Naive thymus-derived CD8-positive, alpha-beta T cell (primary cell): Measurements from ENCODE around the gene LSM8. TPM values are rescaled to one million over a fixed set of nuclear protein-coding genes. Genes with fewer than 3 reads are reported as not detected.

Experiments
- ATAC-seq, 2 donors: fragments of 150-1000 bp; cut with Tn5 transposase in 1 of 2; sonication (Bioruptor Pico), chemical (Tn5 transposase) in 1 of 2; 1 replicate in 1 of 2; 2 replicates in 1 of 2; pipeline ENCODE4 v1.10.0; 2021; ENCODE audit warnings: mild to moderate bottlenecking in 2 of 2, moderate library complexity in 2 of 2
- POLR2A ChIA-PET: fragments of 350-600 bp; sonication (Branson Sonifier 250); formaldehyde crosslinking; loops from one replicate; lab custom pipeline; 2021; ENCODE audit warnings: antibody characterized with exemption; lab: Charles Lee
- DNase-seq, 10 donors: peaks; one replicate each; pipeline versions ENCODE4 v3.0.0 to v3.0.0-alpha.2; 2020 to 2022
- H3K27ac Mint-ChIP-seq, 10 donors: one replicate each; pipeline ENCODE4 v1.8.0; 2020 to 2022; ENCODE audit warnings: mild to moderate bottlenecking in 10 of 10, mixed read lengths in 10 of 10, moderate library complexity in 4 of 10, inconsistent platforms in 1 of 10
- H3K27me3 Mint-ChIP-seq, 5 donors: one replicate each; pipeline ENCODE4 v1.8.0; 2021 to 2022; ENCODE audit warnings: mixed read lengths in 5 of 5
- H3K36me3 Mint-ChIP-seq, 3 donors: one replicate each; pipeline ENCODE4 v1.8.0; 2020 to 2022; ENCODE audit warnings: mixed read lengths in 3 of 3, mild to moderate bottlenecking in 2 of 3, inconsistent platforms in 1 of 3
- H3K4me1 Mint-ChIP-seq, 4 donors: one replicate each; pipeline ENCODE4 v1.8.0; 2021 to 2022; ENCODE audit warnings: mixed read lengths in 4 of 4
- H3K4me3 Mint-ChIP-seq, 10 donors: one replicate each; pipeline ENCODE4 v1.8.0; 2020 to 2022; ENCODE audit warnings: mild to moderate bottlenecking in 10 of 10, mixed read lengths in 10 of 10, moderate library complexity in 6 of 10, inconsistent platforms in 1 of 10
- H3K9me3 Mint-ChIP-seq, 9 donors: one replicate each; pipeline ENCODE4 v1.8.0; 2020 to 2022; ENCODE audit warnings: mixed read lengths in 9 of 9, mild to moderate bottlenecking in 3 of 9, inconsistent platforms in 1 of 9, moderate library complexity in 1 of 9
- polyA plus RNA-seq, 3 donors: library from polyadenylated mRNA; unstranded; fragments of 300-500 nt; fragmentation: Illumina TruSeq; gene quantifications; one replicate each; pipeline ENCODE4 v1.2.3, GENCODE V29; 2021
- total RNA-seq, 8 experiments: library from RNA in 2 of 8; stranded (reverse) in 2 of 8; gene quantifications; one replicate each; pipeline ENCODE4 v1.2.3 and lab custom pipeline; 2021 to 2026

LSM8 gene
- total and polyA plus RNA-seq, 5 experiments from 2014 or later: 41.0 to 63.9 (median 47.3) TPM

- DNase-seq: no peak
- Mint-ChIP-seq H3K4me1 (peaks cover 5 to 18% (median 11%) of the 10 kb centered on the region in 4 donors), H3K27ac (no peak overlapping the region), H3K9me3 (peaks cover 0 to 4% (median 0%) of the 10 kb centered on the region in 9 donors), H3K27me3 (peaks cover 0 to 18% (median 2%) of the 10 kb centered on the region in 5 donors), H3K36me3 (peaks cover 0 to 5% (median 2%) of the 10 kb centered on the region in 3 donors), H3K4me3 (no peak overlapping the region)
- ATAC-seq: no peak
- POLR2A ChIA-PET: no interaction called here
Observed at GRCh38 chr7:118179191-118179590, 4.8 kb upstream of the LSM8 start.

- DNase-seq: peak in 1 of 10 donors; percentile 2
- peaks cover 0 to 4% (median 0%) of the 10 kb centered on the region in 9 donors for H3K9me3 Mint-ChIP-seq
- peaks cover 11 to 51% (median 39%) of the 10 kb centered on the region in 4 donors for H3K4me1 Mint-ChIP-seq
- POLR2A ChIA-PET: no interaction called here
- H3K36me3 Mint-ChIP-seq: peaks cover 0 to 16% (median 8%) of the 10 kb centered on the region in 3 donors
- peak overlapping the region; percentile 86 to 100 (median 96) for H3K4me3 Mint-ChIP-seq
- no peak for ATAC-seq
- peaks cover 0 to 2% (median 0%) of the 10 kb centered on the region in 5 donors for H3K27me3 Mint-ChIP-seq
- peak overlapping the region; percentile 97 to 100 (median 99) for H3K27ac Mint-ChIP-seq
Observed at GRCh38 chr7:118182593-118183427, 1.2 kb upstream of the LSM8 start.

- no peak for DNase-seq
- H3K9me3 Mint-ChIP-seq: peaks cover 0 to 4% (median 0%) of the 10 kb centered on the region in 9 donors
- POLR2A ChIA-PET: interaction anchor here (1.4 kb wide), 1 partner anchor 31 kb away, joined by 8 read pairs; no protein-coding TSS in a partner anchor
- H3K27ac Mint-ChIP-seq: peak overlapping the region; percentile 97 to 100 (median 99)
- H3K27me3 Mint-ChIP-seq: peaks cover 0 to 2% (median 0%) of the 10 kb centered on the region in 5 donors
- H3K4me3 Mint-ChIP-seq: peak overlapping the region; percentile 86 to 100 (median 96)
- H3K36me3 Mint-ChIP-seq: peaks cover 0 to 22% (median 8%) of the 10 kb centered on the region in 3 donors
- H3K4me1 Mint-ChIP-seq: peaks cover 11 to 55% (median 42%) of the 10 kb centered on the region in 4 donors
- peak; percentile 16 to 17 for ATAC-seq
Observed at GRCh38 chr7:118183428-118183785, 557 bp upstream of the LSM8 start.

GRCh38 chr7:118184565-118184940 lies 589 bp downstream of the LSM8 start:
- Mint-ChIP-seq H3K4me1 (peaks cover 11 to 55% (median 43%) of the 10 kb centered on the region in 4 donors), H3K4me3 (peak overlapping the region; percentile 86 to 100 (median 96)), H3K36me3 (peaks cover 0 to 34% (median 8%) of the 10 kb centered on the region in 3 donors), H3K9me3 (peaks cover 0 to 4% (median 0%) of the 10 kb centered on the region in 9 donors), H3K27me3 (peaks cover 0 to 2% (median 0%) of the 10 kb centered on the region in 5 donors), H3K27ac (peak overlapping the region; percentile 97 to 100 (median 99))
- POLR2A ChIA-PET: interaction anchor here (1.4 kb wide), 1 partner anchor 30 kb away, joined by 8 read pairs; no protein-coding TSS in a partner anchor
- no peak for DNase-seq
- no peak for ATAC-seq

DNA sequence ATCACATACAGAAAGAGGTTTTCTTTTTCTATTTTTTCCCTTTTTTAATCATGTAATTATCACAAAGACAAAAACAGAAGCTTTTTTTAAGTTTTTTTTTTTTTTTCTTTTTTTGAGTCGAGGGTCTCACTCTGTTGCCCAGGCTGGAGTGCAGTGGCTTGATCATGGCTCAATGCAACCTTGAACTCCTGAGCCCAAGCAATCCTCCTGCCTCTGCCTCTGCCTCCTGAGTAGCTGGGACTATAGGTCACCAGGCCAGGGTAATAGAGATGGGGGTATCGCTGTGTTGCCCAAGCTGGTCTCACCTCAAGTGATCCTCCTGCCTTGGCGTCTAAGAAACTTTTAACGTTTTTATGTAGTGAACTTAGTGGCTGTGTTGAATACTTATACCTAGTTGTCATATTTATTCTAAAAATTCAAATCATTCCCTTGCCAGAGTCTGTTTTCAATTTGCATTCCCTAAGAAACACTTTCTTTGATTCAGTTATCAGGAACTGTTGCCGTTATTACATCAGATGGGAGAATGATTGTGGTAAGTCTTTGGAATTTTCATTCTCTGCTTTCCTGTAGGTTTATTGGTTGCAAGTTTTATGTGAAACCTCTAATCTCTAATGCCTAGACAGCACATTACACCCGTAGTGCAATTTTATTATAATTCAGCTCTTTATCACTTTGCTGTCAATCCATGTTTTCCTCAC lies 1.3 kb downstream of the LSM8 start:
- H3K36me3 Mint-ChIP-seq: peaks cover 0 to 40% (median 8%) of the 10 kb centered on the region in 3 donors
- H3K27me3 Mint-ChIP-seq: no peaks in the 10 kb centered on the region
- peak overlapping the region; percentile 86 to 100 (median 96) for H3K4me3 Mint-ChIP-seq
- no peak for ATAC-seq
- peaks cover 0 to 4% (median 0%) of the 10 kb centered on the region in 9 donors for H3K9me3 Mint-ChIP-seq
- DNase-seq: no peak
- POLR2A ChIA-PET: interaction anchor here (0.7 kb wide), 1 partner anchor 16 kb away, joined by 4 read pairs; no protein-coding TSS in a partner anchor
- peak overlapping the region in 8 of 10 donors; percentile 6 to 100 (median 60) for H3K27ac Mint-ChIP-seq
- peaks cover 11 to 56% (median 44%) of the 10 kb centered on the region in 4 donors for H3K4me1 Mint-ChIP-seq

DNA sequence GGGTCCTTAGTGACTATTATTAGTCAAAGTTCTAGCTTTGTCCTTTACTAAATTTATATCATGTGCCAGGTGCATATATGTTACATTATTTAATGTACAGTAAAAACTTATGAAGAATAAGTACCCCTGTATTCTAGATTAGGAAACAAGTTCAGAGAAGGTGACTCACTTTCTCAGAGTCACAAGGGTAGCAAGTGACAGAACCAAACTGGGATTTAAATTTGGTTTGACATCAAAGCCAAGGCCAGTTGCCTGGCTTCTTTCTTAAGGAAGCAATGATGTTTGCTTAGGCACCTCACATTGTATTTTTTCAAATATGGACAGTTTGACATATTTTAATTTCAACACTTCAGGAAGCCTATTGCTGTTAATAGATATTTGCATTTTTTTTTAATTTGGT lies 2.5 kb downstream of the LSM8 start:
- H3K4me1 Mint-ChIP-seq: peaks cover 12 to 56% (median 44%) of the 10 kb centered on the region in 4 donors
- no peak for DNase-seq
- peak overlapping the region in 5 of 10 donors; percentile 6 to 100 (median 36) for H3K27ac Mint-ChIP-seq
- POLR2A ChIA-PET: no interaction called here
- no peaks in the 10 kb centered on the region for H3K27me3 Mint-ChIP-seq
- no peak for ATAC-seq
- H3K4me3 Mint-ChIP-seq: peak overlapping the region in 9 of 10 donors; percentile 35 to 100 (median 93)
- H3K36me3 Mint-ChIP-seq: peaks cover 0 to 47% (median 8%) of the 10 kb centered on the region in 3 donors
- H3K9me3 Mint-ChIP-seq: peaks cover 0 to 4% (median 0%) of the 10 kb centered on the region in 9 donors

DNA sequence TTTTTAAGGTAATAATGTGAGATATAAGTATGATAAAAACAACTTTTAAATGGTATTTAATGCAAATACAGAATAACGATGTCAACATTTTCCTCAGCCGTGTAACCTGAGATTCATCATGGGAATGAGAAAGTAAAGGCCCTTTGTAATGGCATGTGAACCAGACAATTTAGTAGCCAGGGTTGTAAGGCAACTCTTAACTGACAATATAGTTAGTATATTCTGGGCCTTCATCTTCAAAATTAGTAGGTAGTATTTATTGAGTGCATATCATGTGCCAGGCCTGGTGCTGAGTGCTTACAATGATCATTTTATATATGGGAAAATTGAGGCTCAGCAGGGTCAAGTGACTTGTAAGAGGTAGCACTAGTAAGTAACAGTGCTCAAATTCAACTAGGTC lies 10.6 kb downstream of the LSM8 start:
- Mint-ChIP-seq H3K27ac (no peak overlapping the region), H3K27me3 (no peaks in the 10 kb centered on the region)
- POLR2A ChIA-PET: no interaction called here

GRCh38 chr7:118195837-118196474 lies 12.0 kb downstream of the LSM8 start:
- ATAC-seq (peak; percentile 85 to 88), DNase-seq (peak; percentile 14 to 75 (median 48))
- no peaks in the 10 kb centered on the region for H3K27me3 Mint-ChIP-seq
- H3K9me3 Mint-ChIP-seq: no peaks in the 10 kb centered on the region
- H3K36me3 Mint-ChIP-seq: peaks cover 0 to 25% (median 3%) of the 10 kb centered on the region in 3 donors
- no peak overlapping the region for H3K4me3 Mint-ChIP-seq
- H3K4me1 Mint-ChIP-seq: peaks cover 4 to 7% (median 5%) of the 10 kb centered on the region in 4 donors
- H3K27ac Mint-ChIP-seq: peak overlapping the region in 4 of 10 donors; percentile 1 to 57 (median 41)
- POLR2A ChIA-PET: no interaction called here

More for the DNA sequence above, 10.6 kb downstream of the LSM8 start:
- peaks cover 5 to 7% (median 6%) of the 10 kb centered on the region in 4 donors for H3K4me1 Mint-ChIP-seq
- no peak for ATAC-seq
- peaks cover 0 to 34% (median 3%) of the 10 kb centered on the region in 3 donors for H3K36me3 Mint-ChIP-seq
- DNase-seq: no peak
- H3K9me3 Mint-ChIP-seq: no peaks in the 10 kb centered on the region
- H3K4me3 Mint-ChIP-seq: no peak overlapping the region

- ATAC-seq (no peak), DNase-seq (no peak)
- H3K4me1 Mint-ChIP-seq: peaks cover 0 to 2% (median 0%) of the 10 kb centered on the region in 4 donors
- H3K9me3 Mint-ChIP-seq: no peaks in the 10 kb centered on the region
- H3K4me3 Mint-ChIP-seq: no peak overlapping the region
- peaks cover 0 to 2% (median 0%) of the 10 kb centered on the region in 5 donors for H3K27me3 Mint-ChIP-seq
- POLR2A ChIA-PET: no interaction called here
- H3K36me3 Mint-ChIP-seq: no peaks in the 10 kb centered on the region
- peak overlapping the region in 2 of 10 donors; percentile 40 to 43 for H3K27ac Mint-ChIP-seq
Observed at GRCh38 chr7:118202061-118202460, 18.1 kb downstream of the LSM8 start.

GRCh38 chr7:118214051-118214832 lies 30.3 kb downstream of the LSM8 start:
- H3K9me3 Mint-ChIP-seq: no peaks in the 10 kb centered on the region
- ATAC-seq (peak; percentile 92 to 95), DNase-seq (peak; percentile 74 to 93 (median 82))
- H3K27ac Mint-ChIP-seq: peak overlapping the region; percentile 82 to 96 (median 92)
- H3K4me3 Mint-ChIP-seq: peak overlapping the region; percentile 87 to 97 (median 94)
- peaks cover 0 to 7% (median 2%) of the 10 kb centered on the region in 5 donors for H3K27me3 Mint-ChIP-seq
- no peaks in the 10 kb centered on the region for H3K36me3 Mint-ChIP-seq
- POLR2A ChIA-PET: interaction anchor here (1.7 kb wide), 1 partner anchor 30 kb away, joined by 8 read pairs; the partner anchor contains the start of gene LSM8
- peaks cover 12 to 17% (median 13%) of the 10 kb centered on the region in 4 donors for H3K4me1 Mint-ChIP-seq

- H3K27me3 Mint-ChIP-seq: peaks cover 0 to 7% (median 2%) of the 10 kb centered on the region in 5 donors
- peak overlapping the region; percentile 87 to 97 (median 94) for H3K4me3 Mint-ChIP-seq
- H3K36me3 Mint-ChIP-seq: no peaks in the 10 kb centered on the region
- peak; percentile 2 to 34 for ATAC-seq
- peaks cover 12 to 17% (median 13%) of the 10 kb centered on the region in 4 donors for H3K4me1 Mint-ChIP-seq
- H3K27ac Mint-ChIP-seq: peak overlapping the region; percentile 82 to 96 (median 92)
- H3K9me3 Mint-ChIP-seq: no peaks in the 10 kb centered on the region
- POLR2A ChIA-PET: interaction anchor here (1.7 kb wide), 1 partner anchor 31 kb away, joined by 8 read pairs; the partner anchor contains the start of gene LSM8
- no peak for DNase-seq
Observed at GRCh38 chr7:118214833-118215182, 30.8 kb downstream of the LSM8 start.
